HG03135 (cell line): ENCODE results near the gene SYMPK.
A peak's percentile ranks its signal among the peaks of the same experiment; 100 is the strongest.
"Not testable (repeated sequence)": the region's sequence is repeated elsewhere in the genome, so short reads cannot be mapped to it uniquely, and the experiment has no call there.

Source experiments
- ATAC-seq: cut with Tn5 transposase; IDR thresholded peaks from one replicate; pipeline ENCODE4 v1.9.1; 2021; ENCODE audit warnings: mild to moderate bottlenecking, moderate library complexity; ENCODE audit not compliant: unreplicated experiment

The SYMPK gene

GRCh38 chr19:45809643-45810159, 53.2 kb downstream of the SYMPK start:
- no peak for ATAC-seq

GRCh38 chr19:45805719-45806118, 57.2 kb downstream of the SYMPK start:
- ATAC-seq: no peak

- ATAC-seq: no peak
These were observed 58.1 kb downstream of the SYMPK start for GRCh38 chr19:45804959-45805230.

GRCh38 chr19:45804140-45804958, 58.6 kb downstream of the SYMPK start:
- ATAC-seq: no peak

GRCh38 chr19:45801603-45802175, 61.3 kb downstream of the SYMPK start:
- ATAC-seq: no peak

GRCh38 chr19:45800070-45800553, 62.8 kb downstream of the SYMPK start:
- no peak for ATAC-seq

GRCh38 chr19:45799541-45799940, 63.4 kb downstream of the SYMPK start:
- not testable (repeated sequence) for ATAC-seq

- no peak for ATAC-seq
These were observed 63.9 kb downstream of the SYMPK start for GRCh38 chr19:45798995-45799517.

- ATAC-seq: no peak
These were observed 68.3 kb downstream of the SYMPK start for GRCh38 chr19:45794627-45795026.

GRCh38 chr19:45793876-45794275, 69.1 kb downstream of the SYMPK start:
- ATAC-seq: no peak

GRCh38 chr19:45793178-45793564, 69.8 kb downstream of the SYMPK start:
- ATAC-seq: no peak

- peak; percentile 91 for ATAC-seq
These were observed 70.3 kb downstream of the SYMPK start, which contains the start of gene DMWD for GRCh38 chr19:45792470-45793177. TSS of gene DMWD (minus strand) at chr19:45792845. CDS start at chr19:45792756, 89 bp downstream.

- ATAC-seq: peak; percentile 17
These were observed 71.0 kb downstream of the SYMPK start for GRCh38 chr19:45791744-45792469.

GRCh38 chr19:45790942-45791341, 72.0 kb downstream of the SYMPK start:
- ATAC-seq: no peak

GRCh38 chr19:45789035-45789786, 73.7 kb downstream of the SYMPK start:
- no peak for ATAC-seq

GRCh38 chr19:45786533-45786894, 76.4 kb downstream of the SYMPK start:
- no peak for ATAC-seq

GRCh38 chr19:45785781-45786532, 77.0 kb downstream of the SYMPK start:
- no peak for ATAC-seq

- ATAC-seq: no peak
These were observed 77.8 kb downstream of the SYMPK start for GRCh38 chr19:45785097-45785496.

- ATAC-seq: no peak
These were observed 78.9 kb downstream of the SYMPK start for GRCh38 chr19:45784096-45784495.
